IPS-18c (cell line): Measurements from ENCODE around the gene STX7.

ENCODE experiments used
- H3K4me3 ChIP-seq: 2 replicates; pipeline ENCODE4 v1.7.0; 2013; ENCODE audit warnings: low read depth, mild to moderate bottlenecking, low read length, moderate library complexity; ENCODE audit not compliant: insufficient read depth
- H3K9me3 ChIP-seq: one replicate; pipeline ENCODE4 v1.6.1; 2013; ENCODE audit warnings: mild to moderate bottlenecking, low read length, moderate library complexity; ENCODE audit not compliant: control insufficient read depth, insufficient read depth

The STX7 gene

GRCh38 chr6:132513831-132514545, 1.1 kb upstream of the STX7 start:
- no peak overlapping the region for H3K4me3 ChIP-seq

GRCh38 chr6:132512342-132512637, 626 bp downstream of the STX7 start:
- no peaks in the 10 kb centered on the region for H3K9me3 ChIP-seq
- peak overlapping the region; percentile 91 for H3K4me3 ChIP-seq

More at GRCh38 chr6:132513831-132514545, 1.1 kb upstream of the STX7 start:
- H3K9me3 ChIP-seq = no peaks in the 10 kb centered on the region

DNA sequence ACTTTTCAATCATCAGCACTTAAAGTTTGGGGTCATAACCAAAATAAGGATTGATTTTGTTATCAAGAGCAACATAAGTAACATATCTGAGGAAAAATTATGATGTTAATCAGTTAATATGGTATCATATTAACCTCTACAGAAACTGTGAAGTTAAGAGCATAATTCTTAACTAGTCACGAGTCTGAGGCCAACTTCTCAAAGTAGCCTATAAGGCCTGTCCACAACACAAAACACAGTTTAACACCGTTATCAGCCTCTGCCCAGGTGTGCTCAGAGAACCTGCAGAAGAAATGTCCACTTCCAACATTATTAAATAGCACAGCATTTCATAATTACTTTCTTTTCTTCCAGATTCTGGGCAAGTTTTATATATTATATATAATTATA, 1.1 kb downstream of the STX7 start:
- H3K4me3 ChIP-seq = no peak overlapping the region
- H3K9me3 ChIP-seq = no peaks in the 10 kb centered on the region

- H3K9me3 ChIP-seq = no peaks in the 10 kb centered on the region
- no peak overlapping the region for H3K4me3 ChIP-seq
These were observed 1.6 kb downstream of the STX7 start for GRCh38 chr6:132511210-132511830.

DNA sequence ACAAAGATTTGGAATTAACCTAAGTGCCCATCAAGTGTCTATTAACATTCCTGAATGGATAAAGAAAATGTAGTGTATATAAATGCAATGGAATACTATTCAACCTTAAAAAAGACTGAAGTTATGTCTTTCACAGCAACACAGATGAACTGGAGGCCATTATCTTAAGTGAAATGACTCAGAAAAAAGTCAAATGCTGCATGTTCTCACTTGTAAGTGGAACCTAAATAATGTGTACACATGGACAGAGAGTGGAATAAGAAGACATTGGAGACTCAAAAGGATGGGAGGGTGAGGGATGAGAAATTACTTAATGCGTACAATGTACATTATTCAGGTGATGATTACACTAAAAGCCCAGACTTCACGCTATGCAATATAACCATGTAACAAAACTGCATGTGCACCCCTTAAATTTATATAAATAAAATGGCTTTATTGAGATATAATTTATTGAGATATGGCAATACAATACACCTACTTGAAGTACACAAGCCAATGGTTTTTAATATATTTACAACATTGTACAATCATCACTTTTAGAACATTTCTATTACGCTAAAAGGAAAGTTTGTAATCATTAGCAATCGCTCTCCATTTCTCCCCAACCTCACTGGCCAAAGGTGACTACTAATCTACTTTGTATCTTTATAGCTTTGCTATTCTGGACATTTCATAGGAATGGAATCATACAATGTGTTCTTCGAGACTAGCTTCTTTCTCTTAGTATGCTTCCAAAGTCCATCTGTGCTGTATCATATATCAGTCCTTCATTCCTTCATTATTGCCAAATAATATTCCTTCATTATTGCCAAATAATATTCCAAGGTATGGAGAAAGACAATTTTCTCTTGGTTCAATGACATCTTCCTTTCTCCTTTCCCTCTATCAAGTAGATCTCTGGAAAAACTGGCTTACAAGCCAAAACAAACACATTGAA, 5.8 kb downstream of the STX7 start:
- no peaks in the 10 kb centered on the region for H3K9me3 ChIP-seq
- H3K4me3 ChIP-seq = no peak overlapping the region

GRCh38 chr6:132506461-132506860, 6.5 kb downstream of the STX7 start:
- Histone ChIP-seq H3K9me3 (no peaks in the 10 kb centered on the region), H3K4me3 (no peak overlapping the region)

DNA sequence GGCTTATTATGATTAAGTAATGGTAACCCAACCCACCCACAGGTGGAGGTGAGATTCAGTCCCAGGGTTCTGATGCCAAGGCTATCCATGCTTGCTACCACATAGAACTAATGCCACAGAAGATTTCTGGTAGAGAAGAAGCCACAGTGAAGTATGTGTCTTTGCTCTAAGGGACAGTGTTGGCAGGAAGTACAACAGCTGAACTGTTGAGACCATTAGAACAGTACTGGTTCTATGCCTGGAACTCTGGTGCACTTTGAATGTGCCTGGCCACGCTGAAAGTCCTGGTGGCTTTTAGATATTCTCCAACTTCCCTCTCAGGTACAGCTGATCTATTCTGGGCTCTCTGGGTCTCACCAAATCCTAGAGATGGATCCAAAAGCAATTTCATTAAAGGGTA, 7.8 kb downstream of the STX7 start:
- Histone ChIP-seq H3K9me3 (no peaks in the 10 kb centered on the region), H3K4me3 (no peak overlapping the region)

DNA sequence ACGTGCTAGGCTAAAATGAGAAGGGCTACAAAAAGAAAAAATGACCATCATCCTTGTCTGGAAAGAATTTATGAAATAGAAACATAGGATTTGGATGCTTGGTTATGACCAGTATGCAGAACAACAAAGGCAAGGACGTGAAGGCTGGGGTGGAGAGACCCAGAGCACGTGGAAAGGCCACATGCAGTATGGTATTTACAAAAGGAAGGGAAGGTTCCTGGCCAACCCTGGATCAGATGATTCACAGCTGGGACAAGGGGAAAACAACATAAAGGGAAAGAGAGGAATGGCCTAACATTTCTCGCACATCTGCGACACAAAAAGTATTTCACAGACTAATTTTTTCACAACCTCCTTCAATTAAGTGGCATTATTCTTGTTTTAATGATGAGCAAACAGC, 8.2 kb downstream of the STX7 start:
- Histone ChIP-seq H3K9me3 (no peaks in the 10 kb centered on the region), H3K4me3 (no peak overlapping the region)

GRCh38 chr6:132499757-132500156, 13.2 kb downstream of the STX7 start:
- no peak overlapping the region for H3K4me3 ChIP-seq
- H3K9me3 ChIP-seq = no peaks in the 10 kb centered on the region

DNA sequence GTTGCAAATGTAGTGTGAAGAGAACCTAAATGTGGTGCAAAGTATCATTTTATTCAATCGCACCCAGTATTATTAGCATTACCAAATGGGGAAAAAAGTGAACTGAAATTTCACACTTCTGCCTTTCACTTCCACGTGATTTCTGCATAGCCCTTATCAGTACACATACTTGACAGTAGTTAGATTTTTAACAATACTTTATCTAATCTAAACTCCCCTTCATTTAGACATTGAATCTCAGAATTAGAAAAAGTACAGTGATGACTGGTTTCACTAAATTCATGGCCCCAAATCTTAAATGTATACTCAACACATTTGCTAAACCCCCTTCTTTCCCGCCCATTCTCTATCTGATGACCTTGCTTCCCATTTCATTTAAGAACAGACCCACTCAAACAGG, 14.3 kb downstream of the STX7 start:
- H3K4me3 ChIP-seq = no peak overlapping the region
- H3K9me3 ChIP-seq = no peaks in the 10 kb centered on the region

DNA sequence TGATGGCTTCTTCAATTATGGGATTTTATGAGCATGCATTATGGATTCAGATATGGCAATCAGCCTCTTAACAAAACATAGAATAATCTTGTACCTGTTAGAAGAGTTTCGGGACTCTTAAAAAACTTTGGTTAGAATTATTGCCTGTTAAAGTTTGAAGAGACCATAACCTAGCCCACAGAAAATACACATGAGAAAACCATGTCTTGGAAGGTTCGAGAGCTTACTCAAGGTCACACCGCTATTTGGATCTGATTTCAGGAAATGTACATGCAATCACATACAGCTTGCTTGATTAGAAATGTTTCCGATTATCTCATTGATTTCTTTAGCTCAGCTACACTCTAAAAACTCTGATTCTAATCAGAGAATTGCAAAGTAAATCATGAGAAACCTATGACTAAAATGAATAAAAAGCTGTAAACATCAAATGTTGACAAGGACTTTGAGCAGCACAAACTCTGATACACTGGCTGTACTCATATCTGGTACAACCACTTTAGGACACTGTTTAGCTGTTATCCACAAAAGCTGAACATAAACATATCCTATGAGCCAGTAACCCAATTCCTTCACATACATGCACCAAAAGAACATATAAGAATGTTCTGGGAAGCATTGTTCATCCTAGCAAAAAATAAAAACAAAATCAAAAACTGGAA, 16.3 kb downstream of the STX7 start:
- Histone ChIP-seq H3K4me3 (no peak overlapping the region), H3K9me3 (no peaks in the 10 kb centered on the region)

DNA sequence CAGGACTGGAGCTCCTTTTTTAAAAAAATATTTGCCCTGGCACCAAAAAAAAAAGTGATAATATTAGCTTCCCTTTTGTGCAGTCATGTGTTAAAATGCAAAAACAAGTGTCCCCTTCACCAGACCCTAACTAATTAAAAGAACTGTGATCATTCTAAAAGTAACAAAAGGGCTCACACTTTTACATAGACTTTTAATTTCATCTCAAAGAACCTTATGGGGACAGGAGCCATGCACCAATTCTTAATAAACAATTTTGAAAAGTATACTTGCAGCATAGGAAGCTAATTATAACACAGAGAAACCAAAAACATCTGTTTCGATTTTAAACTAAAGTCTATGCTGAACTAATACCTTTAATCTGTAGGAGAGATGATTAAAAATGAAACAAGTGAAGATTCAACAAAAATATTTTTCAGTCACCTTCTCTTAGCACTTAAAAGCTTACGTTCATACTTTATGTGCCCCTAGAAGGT, 17.3 kb downstream of the STX7 start:
- H3K4me3 ChIP-seq = no peak overlapping the region

DNA sequence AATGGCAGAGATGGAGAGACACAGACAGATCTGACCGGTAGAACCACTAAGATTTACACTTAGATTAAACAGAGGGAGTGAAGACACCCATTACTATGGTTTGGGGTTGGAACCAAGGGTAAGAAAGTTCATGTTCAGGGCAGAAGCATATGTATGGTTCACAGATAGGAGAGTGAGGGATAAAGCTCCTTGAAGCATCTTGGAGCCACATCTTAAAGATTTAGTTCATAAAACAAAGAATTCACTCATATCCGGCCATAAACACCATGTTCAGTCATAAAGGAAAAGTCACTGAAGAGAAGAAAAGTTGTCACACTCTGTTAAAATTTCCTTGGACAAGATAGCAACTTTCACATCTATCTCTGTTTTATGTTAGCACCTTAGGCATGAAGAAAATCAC, 18.0 kb downstream of the STX7 start:
- Histone ChIP-seq H3K4me3 (no peak overlapping the region), H3K9me3 (no peaks in the 10 kb centered on the region)

More for the DNA sequence above, 17.3 kb downstream of the STX7 start:
- no peaks in the 10 kb centered on the region for H3K9me3 ChIP-seq

DNA sequence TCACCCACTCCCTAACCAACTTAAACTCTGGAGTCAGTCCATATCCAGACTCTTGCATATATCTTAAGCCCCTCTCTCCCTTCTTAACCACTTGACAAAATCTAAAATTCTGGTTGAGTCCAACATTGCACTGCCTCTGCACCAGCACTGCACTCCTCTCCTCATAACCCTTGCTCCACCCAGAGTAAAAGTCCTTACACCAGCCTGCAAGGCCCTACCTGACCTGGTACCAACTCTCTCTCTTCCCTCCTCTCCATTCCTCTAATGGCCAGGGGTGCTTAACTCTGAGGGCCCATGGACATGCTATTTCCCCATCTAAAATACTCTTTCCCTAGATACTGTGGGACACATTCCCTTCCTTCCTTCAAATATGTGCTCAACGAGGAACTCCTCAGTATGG, 21.0 kb downstream of the STX7 start:
- no peak overlapping the region for H3K4me3 ChIP-seq
- H3K9me3 ChIP-seq = no peaks in the 10 kb centered on the region

GRCh38 chr6:132491303-132491702, 21.6 kb downstream of the STX7 start:
- Histone ChIP-seq H3K4me3 (no peak overlapping the region), H3K9me3 (no peaks in the 10 kb centered on the region)

DNA sequence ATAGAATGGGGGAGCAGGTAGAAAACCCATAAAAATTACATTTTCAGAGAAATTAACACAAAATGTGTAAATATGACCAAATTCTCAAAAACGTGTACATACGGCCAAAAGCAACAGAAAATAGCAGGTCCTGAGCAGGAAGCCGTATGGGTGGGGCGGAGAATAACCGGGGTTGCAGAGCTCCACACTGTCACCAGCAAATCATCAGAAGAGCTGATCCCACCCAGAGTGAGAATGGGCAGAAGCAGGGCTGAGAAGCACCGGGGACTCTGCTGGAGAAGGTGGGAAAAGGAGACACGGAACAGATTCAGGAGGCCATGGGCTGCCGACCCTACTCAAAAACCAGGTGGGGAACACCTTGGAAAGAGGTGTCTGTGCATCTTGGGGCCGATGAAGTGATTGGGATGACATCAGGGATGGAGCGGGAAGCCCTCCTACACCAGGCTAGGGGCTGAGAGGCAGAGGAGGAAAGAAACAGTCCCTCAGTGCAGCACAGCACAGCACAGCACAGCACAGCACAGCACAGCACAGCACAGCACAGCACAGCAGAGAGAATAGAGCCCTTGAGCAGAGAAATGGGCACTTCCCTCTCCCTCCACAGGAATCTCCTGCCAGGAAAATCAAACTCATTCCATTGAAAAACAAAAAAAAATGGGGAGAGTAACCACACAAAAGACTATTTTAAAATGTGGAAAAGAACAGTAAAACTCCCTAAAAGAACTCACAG, 22.3 kb downstream of the STX7 start:
- Histone ChIP-seq H3K4me3 (no peak overlapping the region), H3K9me3 (no peaks in the 10 kb centered on the region)

DNA sequence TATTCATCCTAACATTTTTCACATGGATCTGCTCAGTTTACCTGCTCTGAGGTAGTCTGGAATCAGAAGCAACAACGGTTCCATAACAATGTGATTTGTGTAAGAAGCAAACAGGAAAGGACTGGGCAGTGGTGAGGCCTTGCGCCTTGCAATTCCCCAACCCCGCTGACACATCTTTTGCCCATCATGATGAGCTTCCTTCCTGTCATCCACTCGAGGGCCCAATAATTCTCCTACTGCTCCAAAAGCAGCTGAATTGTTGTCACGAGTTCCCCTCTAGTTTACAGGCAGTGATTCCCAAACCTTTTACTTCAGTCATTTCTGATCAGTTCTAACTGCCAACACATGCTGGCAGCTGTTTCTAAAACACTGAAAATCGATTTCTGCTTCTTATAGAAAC, 22.9 kb downstream of the STX7 start:
- H3K4me3 ChIP-seq = no peak overlapping the region
- no peaks in the 10 kb centered on the region for H3K9me3 ChIP-seq
